ENCODE measurements around the gene MAP7.
"Not testable (repeated sequence)": the region's sequence is repeated elsewhere in the genome, so short reads cannot be mapped to it uniquely, and the experiment has no call there.

MAP7 gene

GRCh38 chr6:136378888-136379287, 171.3 kb downstream of the MAP7 start:
- no peak for DNase-seq (ENCODE audit: low spot score)

- not testable (repeated sequence) for DNase-seq (ENCODE audit: low spot score)
Measured at GRCh38 chr6:136375836-136376235, 174.4 kb downstream of the MAP7 start.

- DNase-seq (ENCODE audit: low spot score): no peak
Measured at GRCh38 chr6:136371959-136372358, 178.3 kb downstream of the MAP7 start.

GRCh38 chr6:136370988-136371728, 179.1 kb downstream of the MAP7 start:
- no peak for DNase-seq (ENCODE audit: low spot score)

GRCh38 chr6:136365776-136366354, 184.4 kb downstream of the MAP7 start:
- no peak for DNase-seq (ENCODE audit: low spot score)

GRCh38 chr6:136362421-136363356, 187.5 kb downstream of the MAP7 start:
- DNase-seq (ENCODE audit: low spot score): no peak

- no peak for DNase-seq (ENCODE audit: low spot score)
Measured at GRCh38 chr6:136361787-136362186, 188.4 kb downstream of the MAP7 start.

- no peak for DNase-seq (ENCODE audit: low spot score)
Measured at GRCh38 chr6:136360783-136361182, 189.4 kb downstream of the MAP7 start.

GRCh38 chr6:136359851-136360250, 190.4 kb downstream of the MAP7 start:
- no peak for DNase-seq (ENCODE audit: low spot score)

GRCh38 chr6:136351518-136352110, 198.6 kb downstream of the MAP7 start:
- DNase-seq (ENCODE audit: low spot score): no peak

- no peak for DNase-seq (ENCODE audit: low spot score)
Measured at GRCh38 chr6:136350914-136351313, 199.3 kb downstream of the MAP7 start.

- DNase-seq (ENCODE audit: low spot score): no peak
Measured at GRCh38 chr6:136347847-136348246, 202.4 kb downstream of the MAP7 start.

GRCh38 chr6:136345145-136345544, 205.1 kb downstream of the MAP7 start:
- DNase-seq (ENCODE audit: low spot score): no peak

- no peak for DNase-seq (ENCODE audit: low spot score)
Measured at GRCh38 chr6:136344420-136344819, 205.8 kb downstream of the MAP7 start.

- no peak for DNase-seq (ENCODE audit: low spot score)
Measured at GRCh38 chr6:136343700-136344099, 206.5 kb downstream of the MAP7 start.

GRCh38 chr6:136343275-136343674, 206.9 kb downstream of the MAP7 start:
- DNase-seq (ENCODE audit: low spot score): no peak

- no peak for DNase-seq (ENCODE audit: low spot score)
Measured at GRCh38 chr6:136341967-136342366, 208.3 kb downstream of the MAP7 start.

GRCh38 chr6:136341367-136341766, 208.9 kb downstream of the MAP7 start:
- DNase-seq (ENCODE audit: low spot score): no peak

- no peak for DNase-seq (ENCODE audit: low spot score)
Measured at GRCh38 chr6:136338486-136338885, 211.7 kb downstream of the MAP7 start.

- DNase-seq (ENCODE audit: low spot score): no peak
Measured at GRCh38 chr6:136337606-136338005, 212.6 kb downstream of the MAP7 start.

GRCh38 chr6:136337121-136337520, 213.1 kb downstream of the MAP7 start:
- no peak for DNase-seq (ENCODE audit: low spot score)

GRCh38 chr6:136335736-136336363, 214.4 kb downstream of the MAP7 start:
- DNase-seq (ENCODE audit: low spot score): no peak

Measured in AG08396 (cell line).